A673 (cell line): ENCODE measurements around the gene SLC25A21.

ENCODE experiments used
- CTCF ChIP-seq: fragments of 300-800, 200-600 bp; sonication (generic); conservative IDR thresholded peaks from 2 replicates; pipeline ENCODE4 v1.5.1; 2017; ENCODE audit warnings: low read depth, mild to moderate bottlenecking, antibody characterized with exemption, low read length, moderate library complexity, mixed read lengths
- EZH2 ChIP-seq: fragments of 200-600 bp; sonication (generic); IDR thresholded peaks from 2 replicates; pipeline ENCODE4 v1.6.1; 2017; ENCODE audit warnings: borderline replicate concordance, low read depth, mild to moderate bottlenecking, mixed read lengths, antibody characterized with exemption, low read length; ENCODE audit not compliant: poor library complexity, severe bottlenecking

- TF ChIP-seq CTCF (no peak), EZH2 (no peak)
These were observed 514.8 kb downstream of the SLC25A21 start for GRCh38 chr14:36657399-36658122.
